SK-N-SH treated with all-trans-retinoic acid at 6 μM for 48 hours (cell line): Measurements from ENCODE around the gene PPP1R7.

Source experiments
- ESRRG ChIP-seq: fragments of 250-450 bp; sonication (Bioruptor Pico); IDR thresholded peaks from 2 replicates; pipeline ENCODE4 v1.6.1; 2021; ENCODE audit warnings: mild to moderate bottlenecking
- GLIS3 ChIP-seq: fragments of 250-450 bp; sonication (Bioruptor Pico); IDR thresholded peaks from 2 replicates; pipeline ENCODE4 v1.5.0; 2020; ENCODE audit warnings: mild to moderate bottlenecking, moderate library complexity
- TCF4 ChIP-seq: fragments of 250-450 bp; sonication (Bioruptor Pico); IDR thresholded peaks from 2 replicates; pipeline ENCODE4 v1.8.0; 2021; ENCODE audit warnings: mild to moderate bottlenecking, moderate library complexity, borderline replicate concordance
- ZC3H10 ChIP-seq: fragments of 250-450 bp; sonication (Bioruptor Pico); IDR thresholded peaks from 2 replicates; pipeline ENCODE4 v1.5.1; 2021; ENCODE audit warnings: mild to moderate bottlenecking, moderate library complexity
- ZFP3 ChIP-seq: fragments of 250-450 bp; sonication (Bioruptor Pico); IDR thresholded peaks from 2 replicates; pipeline ENCODE4 v1.5.0; 2020; ENCODE audit warnings: mild to moderate bottlenecking, moderate library complexity
- ZNF565 ChIP-seq: fragments of 450-650 bp; formaldehyde crosslinking; conservative IDR thresholded peaks from 2 replicates; pipeline ENCODE4 v1.5.0; 2020; ENCODE audit warnings: low read depth, mild to moderate bottlenecking, moderate library complexity
- ZNF70 ChIP-seq: fragments of 450-650 bp; formaldehyde crosslinking; IDR thresholded peaks from 2 replicates; pipeline ENCODE4 v1.5.0; 2020; ENCODE audit warnings: mild to moderate bottlenecking, moderate library complexity
- TF ChIP-seq, protein P1 (sequence below): fragments of 250-450 bp; sonication (Bioruptor Pico); IDR thresholded peaks from 2 replicates; pipeline ENCODE4 v1.8.0; 2021; ENCODE audit warnings: low read depth, mild to moderate bottlenecking, moderate library complexity, borderline replicate concordance
- TF ChIP-seq, protein P2 (sequence below): fragments of 250-450 bp; sonication (Bioruptor Pico); IDR thresholded peaks from 2 replicates; pipeline ENCODE4 v1.5.1; 2020; ENCODE audit warnings: low read depth, mild to moderate bottlenecking, moderate library complexity
- TF ChIP-seq, protein P3 (sequence below): fragments of 250-450 bp; sonication (Bioruptor Pico); IDR thresholded peaks from 2 replicates; pipeline ENCODE4 v1.5.1; 2021; ENCODE audit warnings: mild to moderate bottlenecking, moderate library complexity

DNA sequence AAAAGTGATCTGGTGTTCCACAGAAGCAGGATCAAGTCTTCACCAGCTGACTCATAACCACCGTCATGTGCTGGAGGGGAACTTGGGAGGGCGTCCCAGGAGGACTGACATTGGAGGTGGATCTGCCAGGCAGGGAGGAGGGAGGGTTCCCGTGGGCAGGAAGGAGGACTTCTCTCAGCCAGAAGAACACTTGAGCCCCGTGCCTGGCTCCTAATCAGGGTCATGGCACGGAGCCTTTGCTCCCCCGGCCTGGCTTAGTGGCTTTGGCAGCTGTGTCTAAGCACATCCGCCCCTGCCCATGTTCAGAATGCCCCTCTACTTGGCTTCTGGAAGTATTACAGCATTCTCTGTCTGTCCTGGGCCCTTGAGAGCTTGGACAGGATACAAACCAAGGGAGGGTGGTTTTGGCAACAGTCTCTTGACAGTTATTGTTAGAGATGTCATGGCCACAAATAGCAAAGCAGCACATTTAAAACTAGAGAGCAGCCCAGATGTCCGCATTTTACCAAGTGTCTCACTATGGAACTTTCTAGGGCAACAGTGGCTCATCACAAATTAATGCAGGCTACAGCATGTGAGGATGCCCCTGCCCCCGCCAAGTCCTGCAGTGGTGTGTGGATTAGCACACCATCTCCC, 11.5 kb downstream of the PPP1R7 start:
- TF ChIP-seq, protein P1, sequence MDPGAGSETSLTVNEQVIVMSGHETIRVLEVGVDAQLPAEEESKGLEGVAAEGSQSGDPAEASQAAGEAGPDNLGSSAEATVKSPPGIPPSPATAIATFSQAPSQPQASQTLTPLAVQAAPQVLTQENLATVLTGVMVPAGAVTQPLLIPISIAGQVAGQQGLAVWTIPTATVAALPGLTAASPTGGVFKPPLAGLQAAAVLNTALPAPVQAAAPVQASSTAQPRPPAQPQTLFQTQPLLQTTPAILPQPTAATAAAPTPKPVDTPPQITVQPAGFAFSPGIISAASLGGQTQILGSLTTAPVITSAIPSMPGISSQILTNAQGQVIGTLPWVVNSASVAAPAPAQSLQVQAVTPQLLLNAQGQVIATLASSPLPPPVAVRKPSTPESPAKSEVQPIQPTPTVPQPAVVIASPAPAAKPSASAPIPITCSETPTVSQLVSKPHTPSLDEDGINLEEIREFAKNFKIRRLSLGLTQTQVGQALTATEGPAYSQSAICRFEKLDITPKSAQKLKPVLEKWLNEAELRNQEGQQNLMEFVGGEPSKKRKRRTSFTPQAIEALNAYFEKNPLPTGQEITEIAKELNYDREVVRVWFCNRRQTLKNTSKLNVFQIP (CRISPR knock-in tag), result no peak
- no peak for TF ChIP-seq ZFP3 (CRISPR knock-in tag)
- TF ChIP-seq ZC3H10, result no peak
- TF ChIP-seq ZNF70, result no peak
- TF ChIP-seq, protein P2, sequence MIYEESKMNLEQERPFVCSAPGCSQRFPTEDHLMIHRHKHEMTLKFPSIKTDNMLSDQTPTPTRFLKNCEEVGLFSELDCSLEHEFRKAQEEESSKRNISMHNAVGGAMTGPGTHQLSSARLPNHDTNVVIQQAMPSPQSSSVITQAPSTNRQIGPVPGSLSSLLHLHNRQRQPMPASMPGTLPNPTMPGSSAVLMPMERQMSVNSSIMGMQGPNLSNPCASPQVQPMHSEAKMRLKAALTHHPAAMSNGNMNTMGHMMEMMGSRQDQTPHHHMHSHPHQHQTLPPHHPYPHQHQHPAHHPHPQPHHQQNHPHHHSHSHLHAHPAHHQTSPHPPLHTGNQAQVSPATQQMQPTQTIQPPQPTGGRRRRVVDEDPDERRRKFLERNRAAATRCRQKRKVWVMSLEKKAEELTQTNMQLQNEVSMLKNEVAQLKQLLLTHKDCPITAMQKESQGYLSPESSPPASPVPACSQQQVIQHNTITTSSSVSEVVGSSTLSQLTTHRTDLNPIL (CRISPR knock-in tag), result no peak
- no peak for TF ChIP-seq ZNF565 (CRISPR knock-in tag)
- TF ChIP-seq TCF4 (CRISPR knock-in tag), result no peak
- TF ChIP-seq, protein P3, sequence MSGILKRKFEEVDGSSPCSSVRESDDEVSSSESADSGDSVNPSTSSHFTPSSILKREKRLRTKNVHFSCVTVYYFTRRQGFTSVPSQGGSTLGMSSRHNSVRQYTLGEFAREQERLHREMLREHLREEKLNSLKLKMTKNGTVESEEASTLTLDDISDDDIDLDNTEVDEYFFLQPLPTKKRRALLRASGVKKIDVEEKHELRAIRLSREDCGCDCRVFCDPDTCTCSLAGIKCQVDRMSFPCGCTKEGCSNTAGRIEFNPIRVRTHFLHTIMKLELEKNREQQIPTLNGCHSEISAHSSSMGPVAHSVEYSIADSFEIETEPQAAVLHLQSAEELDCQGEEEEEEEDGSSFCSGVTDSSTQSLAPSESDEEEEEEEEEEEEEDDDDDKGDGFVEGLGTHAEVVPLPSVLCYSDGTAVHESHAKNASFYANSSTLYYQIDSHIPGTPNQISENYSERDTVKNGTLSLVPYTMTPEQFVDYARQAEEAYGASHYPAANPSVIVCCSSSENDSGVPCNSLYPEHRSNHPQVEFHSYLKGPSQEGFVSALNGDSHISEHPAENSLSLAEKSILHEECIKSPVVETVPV (CRISPR knock-in tag), result no peak
- no peak for TF ChIP-seq GLIS3 (CRISPR knock-in tag)
- TF ChIP-seq ESRRG (CRISPR knock-in tag), result no peak
